ENCODE data around the gene RTKN2.

RTKN2 gene

GRCh38 chr10:62177111-62177510 is 91.5 kb downstream of the RTKN2 start:
- H3K27me3 ChIP-seq (replicated peaks; ENCODE audit: insufficient read depth, low read length): no peaks in the 10 kb centered on the region
- H3K4me1 ChIP-seq (ENCODE audit: low read length): no peaks in the 10 kb centered on the region
- H2AFZ ChIP-seq (ENCODE audit: low read length): no peak overlapping the region
- H3K79me2 ChIP-seq (ENCODE audit: low read length): no peaks in the 10 kb centered on the region
- no peak for DNase-seq
- H3K9me2 ChIP-seq (replicated peaks; ENCODE audit: insufficient read depth, low read length): no peaks in the 10 kb centered on the region
- H3F3A ChIP-seq (ENCODE audit: insufficient read depth, low read length): no peaks in the 10 kb centered on the region
- no peak overlapping the region for H3K4me2 ChIP-seq (ENCODE audit: low read depth, low read length)
- H3K27ac ChIP-seq (ENCODE audit: low read length): no peak overlapping the region
- H3K9ac ChIP-seq (ENCODE audit: low read length): no peak overlapping the region
- H3K36me3 ChIP-seq (replicated peaks; ENCODE audit: insufficient read depth, low read length): no peaks in the 10 kb centered on the region
- no peaks in the 10 kb centered on the region for H4K20me1 ChIP-seq (ENCODE audit: insufficient read depth, low read length)
- TF ChIP-seq EZH2 (optimal IDR thresholded peaks at IDR 0.05; ENCODE audit: low read depth, low read length): no peak
- no peak for TF ChIP-seq EZH2phosphoT487 (IDR thresholded peaks at IDR 0.05; ENCODE audit: low read length)
- TF ChIP-seq CTCF (IDR thresholded peaks at IDR 0.05; ENCODE audit: low read length): no peak
- H3K4me3 ChIP-seq (ENCODE audit: low read length): no peak overlapping the region
- H3K9me3 ChIP-seq (replicated peaks; ENCODE audit: insufficient read depth, low read length): no peaks in the 10 kb centered on the region

- Histone ChIP-seq H3K4me2 (ENCODE audit: low read depth, low read length) (no peak overlapping the region), H3K9me2 (replicated peaks; ENCODE audit: insufficient read depth, low read length) (no peaks in the 10 kb centered on the region), H3K36me3 (replicated peaks; ENCODE audit: insufficient read depth, low read length) (no peaks in the 10 kb centered on the region), H3K9ac (ENCODE audit: low read length) (no peak overlapping the region), H3K27ac (ENCODE audit: low read length) (no peak overlapping the region), H3K79me2 (ENCODE audit: low read length) (no peaks in the 10 kb centered on the region), H3K9me3 (replicated peaks; ENCODE audit: insufficient read depth, low read length) (no peaks in the 10 kb centered on the region), H4K20me1 (ENCODE audit: insufficient read depth, low read length) (no peaks in the 10 kb centered on the region), H3K4me1 (ENCODE audit: low read length) (no peaks in the 10 kb centered on the region), H3K4me3 (ENCODE audit: low read length) (no peak overlapping the region), H3F3A (ENCODE audit: insufficient read depth, low read length) (no peaks in the 10 kb centered on the region), H3K27me3 (replicated peaks; ENCODE audit: insufficient read depth, low read length) (no peaks in the 10 kb centered on the region), H2AFZ (ENCODE audit: low read length) (no peak overlapping the region)
- no peak for DNase-seq
- TF ChIP-seq CTCF (IDR thresholded peaks at IDR 0.05; ENCODE audit: low read length) (no peak), EZH2 (optimal IDR thresholded peaks at IDR 0.05; ENCODE audit: low read depth, low read length) (no peak), EZH2phosphoT487 (IDR thresholded peaks at IDR 0.05; ENCODE audit: low read length) (no peak)
Measured at GRCh38 chr10:62175251-62175650, 93.4 kb downstream of the RTKN2 start.

GRCh38 chr10:62172465-62172864 is 96.2 kb downstream of the RTKN2 start:
- Histone ChIP-seq H3K36me3 (replicated peaks; ENCODE audit: insufficient read depth, low read length) (no peaks in the 10 kb centered on the region), H3K4me3 (ENCODE audit: low read length) (no peak overlapping the region), H3K4me1 (ENCODE audit: low read length) (no peaks in the 10 kb centered on the region), H3K27me3 (replicated peaks; ENCODE audit: insufficient read depth, low read length) (no peaks in the 10 kb centered on the region), H3K27ac (ENCODE audit: low read length) (no peak overlapping the region), H3K9ac (ENCODE audit: low read length) (no peak overlapping the region), H3K9me3 (replicated peaks; ENCODE audit: insufficient read depth, low read length) (no peaks in the 10 kb centered on the region), H3K4me2 (ENCODE audit: low read depth, low read length) (no peak overlapping the region), H3F3A (ENCODE audit: insufficient read depth, low read length) (no peaks in the 10 kb centered on the region), H2AFZ (ENCODE audit: low read length) (no peak overlapping the region), H4K20me1 (ENCODE audit: insufficient read depth, low read length) (no peaks in the 10 kb centered on the region), H3K79me2 (ENCODE audit: low read length) (no peaks in the 10 kb centered on the region), H3K9me2 (replicated peaks; ENCODE audit: insufficient read depth, low read length) (no peaks in the 10 kb centered on the region)
- DNase-seq: no peak
- TF ChIP-seq CTCF (IDR thresholded peaks at IDR 0.05; ENCODE audit: low read length): no peak
- no peak for TF ChIP-seq EZH2phosphoT487 (IDR thresholded peaks at IDR 0.05; ENCODE audit: low read length)
- TF ChIP-seq EZH2 (optimal IDR thresholded peaks at IDR 0.05; ENCODE audit: low read depth, low read length): no peak

Measured in MM.1S (cell line).